B cell (primary cell): ENCODE data around the gene UTS2B. TPM values are rescaled to one million over a fixed set of nuclear protein-coding genes. Genes with fewer than 3 reads are reported as not detected.

Source experiments
- ATAC-seq: fragments of 200-7000 bp; cut with Tn5 transposase; one replicate; pipeline ENCODE4 v1.10.0; 2021; ENCODE audit warnings: low read depth, mild to moderate bottlenecking, moderate number of reproducible peaks, moderate library complexity
- CTCF ChIA-PET: fragments of 350-600 bp; sonication (Branson Sonifier 250); formaldehyde crosslinking; loops from one replicate; lab custom pipeline; 2021; ENCODE audit warnings: antibody characterized with exemption, inconsistent platforms; lab: Charles Lee
- POLR2A ChIA-PET: fragments of 350-600 bp; sonication (Branson Sonifier 250); formaldehyde crosslinking; loops from one replicate; lab custom pipeline; 2021; ENCODE audit warnings: antibody characterized with exemption; lab: Charles Lee
- DNase-seq: peaks from one replicate; pipeline ENCODE4 v3.0.0; 2013
- H2AFZ ChIP-seq: 2 replicates; pipeline ENCODE4 v1.6.1; 2012; ENCODE audit warnings: mild to moderate bottlenecking, low read depth, low read length; ENCODE audit not compliant: insufficient read depth, poor library complexity, severe bottlenecking
- H3K27ac ChIP-seq, 2 donors: 1 replicate in 1 of 2; 2 replicates in 1 of 2; pipeline ENCODE4 v1.5.1; 2012 to 2013; ENCODE audit warnings: low read length in 2 of 2, mild to moderate bottlenecking in 2 of 2, moderate library complexity in 1 of 2
- H3K27me3 ChIP-seq, 4 experiments: fragments of 200-600 bp in 1 of 4; sonication (generic) in 1 of 4; replicated peaks in 1 of 4; 1 replicate in 2 of 4; 2 replicates in 2 of 4; pipeline versions ENCODE4 v1.6.1 to v1.7.0; 2013 to 2016; ENCODE audit warnings: low read length in 3 of 4, mild to moderate bottlenecking in 2 of 4, mixed read lengths in 1 of 4, moderate library complexity in 1 of 4; ENCODE audit not compliant: insufficient read depth in 4 of 4, control insufficient read depth in 3 of 4; ENCODE audit errors: control extremely low read depth in 1 of 4
- H3K36me3 ChIP-seq, 2 experiments: replicated peaks in 1 of 2; 1 replicate in 1 of 2; 2 replicates in 1 of 2; pipeline versions ENCODE4 v1.6.1 to v1.7.1; 2013; ENCODE audit warnings: low read length in 1 of 2; ENCODE audit not compliant: insufficient read depth in 2 of 2, control insufficient read depth in 1 of 2; ENCODE audit errors: control extremely low read depth in 1 of 2, extremely low read depth in 1 of 2
- H3K4me1 ChIP-seq, 2 donors: fragments of 200-600 bp in 1 of 2; sonication (generic) in 1 of 2; 1 replicate in 1 of 2; 2 replicates in 1 of 2; pipeline versions ENCODE4 v1.5.1 to v1.6.1; 2013 to 2017; ENCODE audit warnings: low read length in 2 of 2; ENCODE audit not compliant: control insufficient read depth in 2 of 2, insufficient read depth in 2 of 2
- H3K4me2 ChIP-seq: replicated peaks from 2 replicates; pipeline ENCODE3; 2012; ENCODE audit warnings: mild to moderate bottlenecking, low read depth, low read length; ENCODE audit not compliant: poor library complexity, severe bottlenecking
- H3K4me3 ChIP-seq, 5 experiments: fragments of 200-600 bp in 1 of 5; sonication (generic) in 1 of 5; 1 replicate in 3 of 5; 2 replicates in 2 of 5; pipeline versions ENCODE4 v1.5.1 to v1.7.0; 2011 to 2016; ENCODE audit warnings: low read length in 4 of 5, mild to moderate bottlenecking in 4 of 5, low read depth in 2 of 5, control low read depth in 1 of 5, moderate library complexity in 1 of 5; ENCODE audit not compliant: insufficient read depth in 1 of 5; ENCODE audit errors: control extremely low read depth in 1 of 5, extremely low read depth in 1 of 5
- H3K79me2 ChIP-seq: fragments of 200-600 bp; sonication (generic); one replicate; pipeline ENCODE4 v1.6.0; 2016; ENCODE audit warnings: low read length; ENCODE audit not compliant: control insufficient read depth, insufficient read depth
- H3K9ac ChIP-seq: fragments of 200-600 bp; sonication (generic); 2 replicates; pipeline ENCODE4 v1.6.1; 2017; ENCODE audit warnings: mild to moderate bottlenecking, low read length, moderate library complexity
- H3K9me3 ChIP-seq, 3 donors: one replicate each; pipeline versions ENCODE4 v1.6.1 to v1.7.1; 2013; ENCODE audit warnings: low read length in 2 of 3; ENCODE audit not compliant: control insufficient read depth in 2 of 3, insufficient read depth in 1 of 3; ENCODE audit errors: control extremely low read depth in 1 of 3
- H4K20me1 ChIP-seq: 2 replicates; pipeline ENCODE4 v1.6.0; 2012; ENCODE audit warnings: mild to moderate bottlenecking, low read length; ENCODE audit not compliant: insufficient read depth, control insufficient read depth, poor library complexity, severe bottlenecking
- H3K27ac Mint-ChIP-seq: one replicate; pipeline ENCODE4 v1.8.0; 2021; ENCODE audit warnings: mixed read lengths
- H3K27me3 Mint-ChIP-seq: one replicate; pipeline ENCODE4 v1.8.0; 2021; ENCODE audit warnings: mixed read lengths
- H3K4me1 Mint-ChIP-seq: one replicate; pipeline ENCODE4 v1.8.0; 2021; ENCODE audit warnings: mixed read lengths
- H3K4me3 Mint-ChIP-seq: one replicate; pipeline ENCODE4 v1.8.0; 2021; ENCODE audit warnings: mixed read lengths
- H3K9me3 Mint-ChIP-seq: one replicate; pipeline ENCODE4 v1.8.0; 2022; ENCODE audit warnings: mixed read lengths; ENCODE audit not compliant: insufficient read depth
- CTCF ChIP-seq: fragments of 200-600 bp; IDR thresholded peaks from one replicate; pipeline ENCODE4 v1.8.0; 2022; ENCODE audit warnings: antibody characterized with exemption, mild to moderate bottlenecking
- EZH2 ChIP-seq: IDR thresholded peaks from 2 replicates; pipeline ENCODE4 v1.6.1; 2012; ENCODE audit warnings: borderline replicate concordance, low read depth, mild to moderate bottlenecking, moderate library complexity, low read length; ENCODE audit not compliant: insufficient read depth, poor library complexity, severe bottlenecking
- WGBS: methylation state at CpG from one replicate; pipeline ENCODE4 v1.1.5; 2013; ENCODE audit warnings: missing lambda C conversion rate; ENCODE audit not compliant: insufficient coverage; 5-methylcytosine and 5-hydroxymethylcytosine counted together
- intact Hi-C: fragments of 100-400 bp; cut with micrococcal nuclease; formaldehyde crosslinking; loops from one replicate; pipeline ENCODE4 v1.10.0; 2022
- polyA plus RNA-seq: library from polyadenylated mRNA; depleted of rRNA; stranded (reverse); fragments of >200 nt; gene quantifications from 2 replicates; pipeline ENCODE4 v1.2.3, GENCODE V29; 2012
- total RNA-seq, 2 donors: library from RNA; stranded (reverse); fragments of 120-200 nt in 1 of 2; gene quantifications; 1 replicate in 1 of 2; 2 replicates in 1 of 2; pipeline versions ENCODE4 v1.2.3 to v1.2.4, GENCODE V29; 2013 to 2022

Gene UTS2B
- total and polyA plus RNA-seq, 2 donors (not counting 1 experiment from before 2014, with no cell fraction given) = 1.8 to 2.0 TPM

GRCh38 chr3:191330530-191331048 is 263 bp upstream of the UTS2B start:
- Mint-ChIP-seq H3K27me3 (no peaks in the 10 kb centered on the region), H3K27ac (peak overlapping the region; percentile 93), H3K4me1 (peaks cover 64% of the 10 kb centered on the region), H3K4me3 (peak overlapping the region; percentile 97), H3K9me3 (no peaks in the 10 kb centered on the region)
- DNase-seq (no peak), ATAC-seq (no peak)
- Histone ChIP-seq H2AFZ (peak overlapping the region; percentile 2), H3K27me3 (no peaks in the 10 kb centered on the region), H3K9me3 (no peaks in the 10 kb centered on the region), H3K4me2 (peak overlapping the region; percentile 79), H3K9ac (peak overlapping the region; percentile 97), H3K4me1 (peaks cover 46 to 63% of the 10 kb centered on the region in 2 donors), H4K20me1 (no peaks in the 10 kb centered on the region), H3K79me2 (peaks cover 64% of the 10 kb centered on the region), H3K4me3 (peak overlapping the region; percentile 49 to 96 (median 89)), H3K36me3 (no peaks in the 10 kb centered on the region), H3K27ac (peak overlapping the region; percentile 89 to 95)
- intact Hi-C loops = loop anchor here (1.0 to 5.0 kb wide), 2 partner anchors 9 to 42 kb away; no protein-coding TSS in a partner anchor
- ChIA-PET CTCF (interaction anchor here (0.9 to 3.6 kb wide), 6 partner anchors 9 to 86 kb away, joined by 3 to 12 read pairs (median 3); no protein-coding TSS in a partner anchor), POLR2A (interaction anchor here (1.8 kb wide), 1 partner anchor 9 kb away, joined by 4 read pairs; no protein-coding TSS in a partner anchor)
- WGBS = 73% methylated on average over 11 of the region's 11 CpGs
- TF ChIP-seq EZH2 = no peak
- TF ChIP-seq CTCF = no peak
